Dermis blood vessel endothelial cell (primary cell): ENCODE data around the gene NR2F6. TPM values are rescaled to one million over a fixed set of nuclear protein-coding genes. Genes with fewer than 3 reads are reported as not detected.
A peak's percentile ranks its signal among the peaks of the same experiment; 100 is the strongest.

ENCODE experiments used
- DNase-seq: peaks from one replicate; pipeline ENCODE4 v3.0.0; 2010
- total RNA-seq: library from RNA; depleted of rRNA; stranded (reverse); fragments of >200 nt; gene quantifications from 2 replicates; pipeline ENCODE4 v1.2.3, GENCODE V29; 2014

Gene NR2F6
- total RNA-seq, 1 donor from 2014 or later, result 63.1 TPM

GRCh38 chr19:17237747-17238706 lies 7.7 kb downstream of the NR2F6 start:
- no peak for DNase-seq

- DNase-seq, result no peak
These were observed 8.7 kb downstream of the NR2F6 start for GRCh38 chr19:17236811-17237543.

DNA sequence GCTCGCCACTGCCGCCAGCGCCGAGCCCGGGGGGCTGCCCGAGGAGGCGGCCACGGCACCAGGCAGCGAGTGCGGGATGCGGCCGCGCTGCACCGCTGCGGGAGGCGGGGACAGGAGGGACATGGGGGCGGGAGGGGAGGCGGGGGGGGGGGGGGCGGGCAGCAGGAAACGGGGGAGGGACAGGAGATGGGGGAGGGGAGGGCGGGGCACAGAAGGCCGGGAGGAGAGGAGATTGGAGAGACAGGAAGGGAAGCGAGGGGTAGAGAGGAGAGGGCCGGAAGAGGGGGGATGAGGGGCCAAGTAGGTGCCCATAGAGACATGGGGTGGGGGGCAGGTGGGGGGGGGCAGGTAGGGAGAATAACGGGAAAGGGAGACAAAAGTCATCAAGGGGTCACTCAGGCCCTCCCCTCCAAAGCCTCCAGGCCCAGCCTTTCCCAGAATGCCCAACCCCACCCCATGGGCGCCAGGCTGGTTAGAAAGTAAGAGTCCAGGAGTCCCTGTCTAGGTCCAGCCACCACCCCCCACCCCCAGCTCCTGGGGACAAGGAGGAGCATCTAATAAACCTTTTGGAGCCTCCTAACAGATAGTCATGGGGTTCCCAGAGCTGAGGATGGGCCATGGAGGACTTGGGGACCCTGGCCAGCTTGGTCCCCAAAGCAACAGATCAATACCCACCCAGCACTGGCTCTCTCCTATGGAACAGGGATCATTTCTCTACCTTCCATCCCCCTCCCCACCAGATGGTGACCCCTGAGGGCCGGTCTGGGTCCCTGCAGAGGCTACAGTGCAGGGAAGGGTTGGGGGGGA lies 9.5 kb downstream of the NR2F6 start:
- no peak for DNase-seq

DNA sequence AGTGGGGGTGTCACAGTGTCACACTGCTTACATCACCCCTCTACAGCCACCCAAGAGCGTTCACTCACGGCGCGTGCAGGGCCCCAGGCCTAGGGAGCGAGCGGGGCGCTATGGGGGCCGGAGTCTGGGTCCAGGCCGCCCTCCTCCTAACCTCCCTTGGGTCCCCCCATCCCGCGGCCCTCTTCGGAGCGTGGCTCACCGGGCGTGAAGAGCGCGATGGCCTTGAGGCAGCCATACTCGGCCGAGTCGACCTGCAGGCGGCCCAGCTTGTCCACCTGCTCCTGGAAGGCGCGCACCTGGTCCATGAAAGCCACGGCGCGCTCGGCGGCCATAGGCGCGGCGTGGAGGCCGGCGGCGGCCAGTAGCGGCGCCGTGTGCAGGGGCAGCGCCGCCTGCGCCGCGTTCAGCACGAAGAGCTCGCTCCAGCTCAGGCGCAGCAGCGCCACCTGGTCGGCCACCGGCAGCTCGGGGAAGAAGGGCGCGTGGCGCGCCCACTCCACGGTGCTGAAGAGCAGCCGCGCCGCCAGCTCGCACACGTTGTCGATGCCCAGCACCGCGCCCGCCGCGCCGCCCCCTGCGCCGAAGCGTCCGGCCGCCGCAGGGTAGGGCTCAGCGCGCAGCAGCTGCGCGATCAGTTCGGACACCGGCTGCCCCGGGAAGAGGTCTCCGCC lies 10.3 kb downstream of the NR2F6 start:
- peak; percentile 84 for DNase-seq

GRCh38 chr19:17234911-17235299 lies 10.8 kb downstream of the NR2F6 start:
- DNase-seq, result peak; percentile 51

- DNase-seq, result no peak
These were observed 13.5 kb downstream of the NR2F6 start for GRCh38 chr19:17232258-17232657.

GRCh38 chr19:17229890-17230289 lies 15.8 kb downstream of the NR2F6 start:
- no peak for DNase-seq

DNA sequence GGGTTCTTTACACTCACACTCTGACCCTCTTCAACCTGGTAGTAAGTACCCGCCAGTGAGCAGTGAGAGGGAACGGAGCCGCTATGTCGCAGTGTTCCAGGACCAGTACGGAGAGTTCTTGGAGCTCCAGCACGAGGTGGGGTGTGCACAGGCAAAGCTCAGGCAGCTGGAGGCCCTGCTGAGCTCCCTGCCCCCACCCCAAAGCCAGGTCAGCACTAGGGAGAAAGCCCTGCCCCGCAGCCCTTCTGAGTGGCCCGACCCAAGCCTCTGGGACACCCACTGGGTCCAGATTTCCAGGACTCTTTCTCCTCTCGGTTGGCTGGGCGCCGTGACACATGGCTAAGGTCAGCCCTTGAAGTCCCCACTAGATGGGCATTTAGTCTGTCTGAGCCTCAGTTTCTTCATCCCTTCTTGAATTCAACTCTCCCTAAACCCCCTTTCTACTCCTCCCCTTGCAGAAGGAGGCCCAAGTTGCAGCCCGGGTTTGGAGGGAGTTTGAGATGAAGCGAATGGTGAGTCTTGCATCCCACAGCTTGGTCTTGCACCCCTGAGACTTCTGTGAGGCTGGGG lies 17.8 kb downstream of the NR2F6 start:
- no peak for DNase-seq

GRCh38 chr19:17226002-17226933 lies 19.5 kb downstream of the NR2F6 start, which contains the start of gene OCEL1:
Gene OCEL1 (plus strand): TSS chr19:17226226. CDS start chr19:17226248, 22 bp downstream.
- DNase-seq, result peak; percentile 99

- no peak for DNase-seq
These were observed 20.7 kb downstream of the NR2F6 start for GRCh38 chr19:17225053-17225452.

- DNase-seq, result peak; percentile 74
These were observed 25.4 kb downstream of the NR2F6 start for GRCh38 chr19:17220207-17220758.

DNA sequence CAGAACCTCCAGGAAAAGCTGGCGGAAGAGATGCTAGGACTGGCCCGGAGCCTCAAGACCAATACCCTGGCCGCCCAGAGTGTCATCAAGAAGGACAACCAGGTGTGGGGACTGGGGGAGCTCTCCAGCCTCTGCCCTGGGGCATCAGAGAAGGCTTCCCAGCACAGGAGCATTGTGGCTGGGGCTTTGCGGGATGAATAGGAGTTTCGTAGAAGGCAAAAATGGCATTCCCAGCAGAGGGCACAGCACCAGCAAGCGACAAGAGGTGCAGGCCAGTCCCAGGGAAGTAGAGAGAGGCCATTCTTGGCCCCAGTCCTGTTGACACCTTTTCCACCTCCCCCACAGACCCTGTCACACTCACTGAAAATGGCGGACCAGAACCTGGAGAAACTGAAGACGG lies 26.4 kb downstream of the NR2F6 start:
- no peak for DNase-seq

DNA sequence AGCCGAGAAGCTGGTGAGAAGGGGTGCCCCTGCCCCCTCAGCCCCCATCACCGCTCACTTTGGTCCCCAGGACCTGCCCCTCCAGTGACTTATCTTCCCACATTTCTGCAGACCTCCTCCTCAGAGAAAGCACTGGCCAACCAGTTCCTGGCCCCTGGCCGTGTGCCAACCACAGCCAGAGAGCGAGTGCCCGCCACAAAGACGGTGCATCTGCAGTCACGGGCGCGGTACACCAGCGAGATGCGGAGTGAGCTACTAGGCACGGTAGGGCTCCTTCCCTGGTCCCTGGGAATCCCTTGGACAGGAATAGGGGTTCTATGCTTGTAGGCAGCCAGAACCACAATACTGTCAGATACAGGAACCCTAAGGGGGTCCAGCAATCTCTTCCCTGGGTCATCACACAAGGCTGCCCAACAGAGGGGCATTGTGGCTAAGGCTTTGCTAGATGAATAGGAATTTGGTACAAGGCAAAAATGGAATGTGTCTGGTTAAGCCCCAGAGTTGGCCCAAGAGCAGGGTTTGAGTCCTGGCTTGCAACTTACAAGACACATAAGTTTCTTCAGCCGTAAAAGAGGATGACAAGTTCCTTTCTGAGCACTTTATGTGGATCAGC lies 29.6 kb downstream of the NR2F6 start:
- no peak for DNase-seq

DNA sequence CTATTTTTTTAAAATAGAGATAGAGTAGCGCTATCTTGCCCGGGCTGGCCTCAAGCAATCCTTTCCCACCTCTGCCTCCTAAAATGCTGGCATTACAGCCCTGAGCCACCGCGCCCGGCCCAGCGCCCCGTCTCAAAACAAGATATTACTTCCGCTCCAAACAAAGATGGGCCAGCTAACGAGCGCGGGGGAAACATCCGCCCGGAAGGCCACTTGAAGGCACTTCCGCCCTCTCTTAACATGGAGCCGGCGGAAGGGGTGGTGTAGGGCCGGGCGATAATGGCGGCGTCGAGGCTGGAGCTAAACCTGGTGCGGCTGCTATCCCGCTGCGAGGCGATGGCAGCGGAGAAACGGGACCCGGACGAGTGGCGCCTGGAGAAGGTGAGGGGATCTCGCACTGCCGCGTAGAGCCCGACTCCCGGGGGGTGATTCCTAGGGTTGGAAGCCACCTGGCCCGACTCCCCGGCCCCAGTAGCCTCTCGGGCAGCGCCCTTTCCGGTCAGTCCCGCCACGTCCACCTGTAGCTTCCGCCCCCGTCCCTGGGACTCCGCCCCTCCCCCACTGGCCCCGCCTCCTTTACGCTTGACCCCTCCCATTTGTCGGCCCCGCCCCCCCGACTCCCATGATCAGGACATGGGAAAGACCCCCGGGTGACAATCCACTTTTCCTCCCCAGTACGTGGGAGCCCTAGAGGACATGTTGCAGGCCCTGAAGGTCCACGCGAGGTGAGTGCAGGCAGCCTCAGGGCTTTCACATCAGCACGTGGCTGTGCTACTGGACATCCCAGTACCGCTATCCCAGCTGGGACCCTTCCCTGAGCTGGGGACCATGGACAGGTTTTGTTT lies 30.4 kb downstream of the NR2F6 start, which contains the start of gene USE1:
Gene USE1 (plus strand): TSS at position 231 of the 845 bp plus-strand sequence. CDS start 49 bp downstream, at position 280.
- DNase-seq, result peak; percentile 86

GRCh38 chr19:17214508-17215126 lies 31.1 kb downstream of the NR2F6 start:
- DNase-seq, result no peak

GRCh38 chr19:17213334-17213733 lies 32.4 kb downstream of the NR2F6 start:
- no peak for DNase-seq

DNA sequence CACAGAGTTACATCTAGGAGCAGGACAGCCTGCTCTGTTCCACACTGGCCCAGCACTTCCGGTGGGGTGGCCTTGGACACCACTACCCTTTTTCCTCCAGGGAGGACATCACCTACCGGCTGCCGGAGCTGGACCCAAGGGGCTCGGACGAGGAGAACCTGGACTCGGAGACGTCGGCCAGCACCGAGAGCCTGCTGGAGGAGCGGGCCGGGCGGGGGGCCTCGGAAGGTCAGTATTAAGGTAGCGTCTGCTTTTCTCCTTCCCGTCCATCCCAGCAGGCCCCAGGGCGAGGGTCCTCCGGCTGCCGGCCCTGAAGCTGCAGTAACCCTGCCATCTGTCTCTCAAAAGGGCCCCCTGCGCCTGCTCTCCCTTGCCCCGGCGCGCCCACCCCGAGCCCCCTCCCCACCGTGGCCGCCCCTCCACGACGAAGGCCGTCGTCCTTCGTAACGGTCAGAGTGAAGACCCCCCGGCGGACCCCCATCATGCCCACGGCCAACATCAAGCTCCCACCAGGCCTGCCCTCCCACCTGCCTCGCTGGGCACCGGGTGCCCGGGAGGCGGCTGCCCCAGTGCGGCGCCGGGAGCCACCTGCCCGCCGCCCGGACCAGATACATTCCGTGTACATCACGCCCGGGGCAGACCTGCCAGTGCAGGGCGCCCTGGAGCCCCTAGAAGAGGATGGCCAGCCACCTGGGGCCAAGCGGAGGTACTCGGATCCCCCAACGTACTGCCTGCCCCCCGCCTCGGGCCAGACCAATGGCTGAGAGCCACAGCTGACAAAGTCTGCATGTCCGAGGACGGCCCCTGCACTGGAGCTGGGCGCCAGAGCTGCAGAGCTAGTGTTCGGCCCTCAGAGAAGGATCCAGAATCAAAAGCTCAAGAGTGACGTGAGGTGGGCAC lies 33.9 kb downstream of the NR2F6 start:
- DNase-seq, result no peak
